CD14-positive monocyte (primary cell): ENCODE results near the gene TMEM132C. TPM values are rescaled to one million over a fixed set of nuclear protein-coding genes. Genes with fewer than 3 reads are reported as not detected.

ENCODE experiments used
- DNase-seq, 3 donors: peaks; one replicate each; pipeline ENCODE4 v3.0.0-alpha.2; 2011 to 2022
- H2AFZ ChIP-seq: 2 replicates; pipeline ENCODE4 v1.6.0; 2012; ENCODE audit warnings: mild to moderate bottlenecking, low read depth, low read length, inconsistent platforms; ENCODE audit not compliant: insufficient read depth, poor library complexity, severe bottlenecking
- H3K27ac ChIP-seq, 2 donors: 1 replicate in 1 of 2; 2 replicates in 1 of 2; pipeline ENCODE4 v1.5.1; 2012 to 2013; ENCODE audit warnings: low read length in 2 of 2, control low read depth in 1 of 2, inconsistent platforms in 1 of 2, low read depth in 1 of 2, mild to moderate bottlenecking in 1 of 2
- H3K27me3 ChIP-seq, 2 donors: one replicate each; pipeline versions ENCODE4 v1.6.0 to v1.6.1; 2011 to 2013; ENCODE audit warnings: low read length in 2 of 2; ENCODE audit not compliant: control insufficient read depth in 2 of 2, insufficient read depth in 2 of 2
- H3K36me3 ChIP-seq, 2 donors: replicated peaks in 1 of 2; 1 replicate in 1 of 2; 2 replicates in 1 of 2; pipeline versions ENCODE4 v1.5.1 to v1.6.1; 2012 to 2013; ENCODE audit warnings: low read length in 2 of 2, control low read depth in 1 of 2, inconsistent platforms in 1 of 2, mild to moderate bottlenecking in 1 of 2; ENCODE audit not compliant: insufficient read depth in 2 of 2, control insufficient read depth in 1 of 2
- H3K4me1 ChIP-seq, 2 donors: 1 replicate in 1 of 2; 2 replicates in 1 of 2; pipeline versions ENCODE4 v1.5.1 to v1.6.1; 2012 to 2013; ENCODE audit warnings: low read length in 2 of 2, control low read depth in 1 of 2, inconsistent platforms in 1 of 2, mild to moderate bottlenecking in 1 of 2, moderate library complexity in 1 of 2; ENCODE audit not compliant: insufficient read depth in 2 of 2, control insufficient read depth in 1 of 2
- H3K4me2 ChIP-seq: replicated peaks from 2 replicates; pipeline ENCODE3; 2012; ENCODE audit warnings: low read length, moderate library complexity, mild to moderate bottlenecking; ENCODE audit not compliant: poor library complexity, severe bottlenecking; ENCODE audit errors: extremely low read depth
- H3K4me3 ChIP-seq, 3 experiments: fragments of 200-600 bp in 1 of 3; sonication (generic) in 1 of 3; replicated peaks in 1 of 3; 1 replicate in 2 of 3; 2 replicates in 1 of 3; pipeline ENCODE4 v1.5.1; 2011 to 2013; ENCODE audit warnings: low read length in 3 of 3, mild to moderate bottlenecking in 3 of 3, control low read depth in 2 of 3, low read depth in 2 of 3, inconsistent platforms in 1 of 3, moderate library complexity in 1 of 3
- H3K79me2 ChIP-seq: 2 replicates; pipeline ENCODE4 v1.6.0; 2012; ENCODE audit warnings: mild to moderate bottlenecking, control low read depth, inconsistent platforms, low read length, moderate library complexity; ENCODE audit not compliant: insufficient read depth
- H3K9ac ChIP-seq: 2 replicates; pipeline ENCODE4 v1.6.0; 2017; ENCODE audit warnings: low read length, mild to moderate bottlenecking; ENCODE audit not compliant: insufficient read depth, poor library complexity, severe bottlenecking
- H3K9me3 ChIP-seq, 2 donors: replicated peaks in 1 of 2; 1 replicate in 1 of 2; 2 replicates in 1 of 2; pipeline versions ENCODE4 v1.5.1 to v1.6.1; 2012 to 2013; ENCODE audit warnings: low read length in 2 of 2, control low read depth in 1 of 2; ENCODE audit not compliant: control insufficient read depth in 1 of 2, insufficient read depth in 1 of 2
- H4K20me1 ChIP-seq: 2 replicates; pipeline ENCODE4 v1.6.0; 2012; ENCODE audit warnings: mild to moderate bottlenecking, low read length, control low read depth, moderate library complexity; ENCODE audit not compliant: insufficient read depth
- H3K27ac Mint-ChIP-seq, 7 donors: one replicate each; pipeline ENCODE4 v1.8.0; 2020; ENCODE audit warnings: mild to moderate bottlenecking in 7 of 7, mixed read lengths in 7 of 7, moderate library complexity in 6 of 7, inconsistent platforms in 2 of 7
- H3K27me3 Mint-ChIP-seq, 3 donors: one replicate each; pipeline ENCODE4 v1.8.0; 2021 to 2022; ENCODE audit warnings: low read depth in 3 of 3, mild to moderate bottlenecking in 3 of 3, mixed read lengths in 3 of 3, moderate library complexity in 3 of 3, inconsistent platforms in 1 of 3
- H3K36me3 Mint-ChIP-seq, 2 donors: one replicate each; pipeline ENCODE4 v1.8.0; 2020; ENCODE audit warnings: mixed read lengths in 2 of 2, inconsistent platforms in 1 of 2, mild to moderate bottlenecking in 1 of 2
- H3K4me1 Mint-ChIP-seq: one replicate; pipeline ENCODE4 v1.8.0; 2020; ENCODE audit warnings: mild to moderate bottlenecking, mixed read lengths
- H3K4me3 Mint-ChIP-seq, 2 donors: one replicate each; pipeline ENCODE4 v1.8.0; 2020; ENCODE audit warnings: mild to moderate bottlenecking in 2 of 2, mixed read lengths in 2 of 2, moderate library complexity in 1 of 2
- H3K9me3 Mint-ChIP-seq, 7 donors: one replicate each; pipeline ENCODE4 v1.8.0; 2020 to 2022; ENCODE audit warnings: mixed read lengths in 7 of 7, mild to moderate bottlenecking in 6 of 7, moderate library complexity in 6 of 7, inconsistent platforms in 2 of 7
- CTCF ChIP-seq: fragments of 200-600 bp; IDR thresholded peaks from one replicate; pipeline ENCODE4 v1.8.0; 2022; ENCODE audit warnings: antibody characterized with exemption, mild to moderate bottlenecking
- WGBS: methylation state at CpG from one replicate; pipeline ENCODE4 v1.1.5; 2013; ENCODE audit warnings: missing lambda C conversion rate; ENCODE audit not compliant: insufficient coverage; 5-methylcytosine and 5-hydroxymethylcytosine counted together
- intact Hi-C, 2 donors: fragments of 100-400 bp; cut with micrococcal nuclease; formaldehyde crosslinking; loops; one replicate each; pipeline versions ENCODE4 v1.15.0 to v1.15.1; 2023
- polyA plus RNA-seq, 3 donors: library from polyadenylated mRNA; depleted of rRNA in 1 of 3; unstranded in 2 of 3; stranded (reverse) in 1 of 3; fragments of 300-500 nt in 2 of 3; fragments of >200 nt in 1 of 3; fragmentation: Illumina TruSeq in 2 of 3; gene quantifications; 1 replicate in 2 of 3; 2 replicates in 1 of 3; pipeline ENCODE4 v1.2.3, GENCODE V29; 2012 to 2021

The TMEM132C gene
- polyA plus RNA-seq, 3 donors = not detected

- H3K4me3 ChIP-seq = no peak overlapping the region
- H3K79me2 ChIP-seq = no peaks in the 10 kb centered on the region
- no peak overlapping the region for H2AFZ ChIP-seq
- intact Hi-C loops = no loop called here
- no peaks in the 10 kb centered on the region for H3K36me3 Mint-ChIP-seq
- H3K4me3 Mint-ChIP-seq = no peak overlapping the region
- no peak overlapping the region for H3K27ac Mint-ChIP-seq
- DNase-seq = no peak
- no peaks in the 10 kb centered on the region for H3K27me3 ChIP-seq
- no peak overlapping the region for H3K4me2 ChIP-seq
- no peak overlapping the region for H3K27ac ChIP-seq
- H3K4me1 Mint-ChIP-seq = no peaks in the 10 kb centered on the region
- no peaks in the 10 kb centered on the region for H3K9me3 ChIP-seq
- H3K4me1 ChIP-seq = no peaks in the 10 kb centered on the region
- peaks cover 2 to 7% (median 7%) of the 10 kb centered on the region in 3 donors for H3K27me3 Mint-ChIP-seq
- no peaks in the 10 kb centered on the region for H4K20me1 ChIP-seq
- WGBS = 90% methylated on average over 2 of the region's 3 CpGs
- H3K36me3 ChIP-seq = no peaks in the 10 kb centered on the region
- H3K9me3 Mint-ChIP-seq = peaks cover 0 to 11% (median 6%) of the 10 kb centered on the region in 7 donors
- no peak overlapping the region for H3K9ac ChIP-seq
- no peak for TF ChIP-seq CTCF
These were observed 470.5 kb downstream of the TMEM132C start for GRCh38 chr12:128737292-128737966.

GRCh38 chr12:128743916-128744315, 476.9 kb downstream of the TMEM132C start:
- H3K36me3 ChIP-seq = no peaks in the 10 kb centered on the region
- no peak overlapping the region for H3K4me3 Mint-ChIP-seq
- H3K27ac ChIP-seq = no peak overlapping the region
- no peaks in the 10 kb centered on the region for H3K4me1 ChIP-seq
- H3K4me1 Mint-ChIP-seq = no peaks in the 10 kb centered on the region
- peaks cover 4 to 23% (median 16%) of the 10 kb centered on the region in 3 donors for H3K27me3 Mint-ChIP-seq
- H3K27ac Mint-ChIP-seq = peak overlapping the region in 1 of 7 donors; percentile 16
- H3K4me2 ChIP-seq = no peak overlapping the region
- no peak for DNase-seq
- no peaks in the 10 kb centered on the region for H3K9me3 ChIP-seq
- WGBS = 78% methylated on average over 3 of the region's 7 CpGs
- no peaks in the 10 kb centered on the region for H4K20me1 ChIP-seq
- H2AFZ ChIP-seq = no peak overlapping the region
- no peaks in the 10 kb centered on the region for H3K36me3 Mint-ChIP-seq
- H3K9ac ChIP-seq = no peak overlapping the region
- no peaks in the 10 kb centered on the region for H3K27me3 ChIP-seq
- H3K9me3 Mint-ChIP-seq = peaks cover 0 to 9% (median 5%) of the 10 kb centered on the region in 7 donors
- intact Hi-C loops = no loop called here
- H3K4me3 ChIP-seq = no peak overlapping the region
- no peak for TF ChIP-seq CTCF
- H3K79me2 ChIP-seq = no peaks in the 10 kb centered on the region
